D721Med (cell line): Measurements from ENCODE around the gene ME1.
"Not testable (repeated sequence)": the region's sequence is repeated elsewhere in the genome, so short reads cannot be mapped to it uniquely, and the experiment has no call there.

Experiments
- DNase-seq: peaks from one replicate; pipeline ENCODE4 v3.0.0; 2011; ENCODE audit warnings: low spot score; ENCODE audit not compliant: insufficient read length
- FAIRE-seq: peaks from 2 replicates; lab custom pipeline; 2011; peaks lifted over from hg19 to GRCh38; lab: Jason Lieb, UNC
- TF ChIP-seq, protein P1 (sequence below): IDR thresholded peaks from 2 replicates; pipeline ENCODE4 v1.5.1; 2012; ENCODE audit warnings: mild to moderate bottlenecking, control low read depth; ENCODE audit not compliant: insufficient read depth; ENCODE audit errors: missing control alignments

ME1 gene

DNA sequence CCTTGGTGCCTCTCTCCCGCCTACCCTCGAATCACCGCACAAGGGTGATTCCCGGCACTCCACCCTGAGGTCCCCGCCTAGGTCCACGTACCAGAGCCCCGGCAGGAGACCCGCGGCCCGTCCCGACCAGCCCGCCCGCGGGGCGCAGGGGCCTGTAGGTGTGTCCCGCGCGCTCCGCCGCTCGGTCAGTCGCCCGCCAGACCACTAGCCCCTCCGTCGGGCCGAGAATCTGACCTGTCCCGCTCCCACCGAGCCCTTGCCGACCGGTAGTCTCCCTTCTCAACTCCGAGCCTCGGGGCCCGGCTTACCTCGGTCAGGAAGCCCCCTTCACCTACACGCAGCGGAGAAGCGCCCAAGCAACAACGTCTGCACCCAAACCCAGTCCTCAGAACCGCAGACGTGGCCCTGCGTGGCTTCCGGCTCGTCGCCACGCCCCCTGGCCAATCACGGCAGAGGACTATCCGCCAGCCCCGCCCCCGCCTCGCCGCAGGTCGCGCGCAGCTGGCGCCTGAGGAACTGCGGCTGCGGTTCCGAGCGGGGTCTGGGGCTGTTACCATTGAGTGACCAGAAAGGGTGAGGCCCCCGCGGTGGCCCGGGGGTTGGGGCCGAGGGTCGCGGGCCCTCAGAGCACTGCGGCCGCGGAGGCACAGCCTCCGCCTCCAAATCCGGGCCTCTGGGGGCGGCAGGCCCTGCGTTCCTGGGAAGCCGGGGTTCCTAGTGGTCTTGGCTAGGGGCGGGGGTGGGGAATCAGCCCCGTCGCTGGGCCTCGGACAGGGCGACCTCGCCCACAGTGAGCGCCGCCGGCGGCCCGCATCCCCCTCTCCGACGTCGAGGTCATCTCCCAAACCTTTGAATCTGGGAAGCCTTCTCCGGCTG is 237.7 kb downstream of the ME1 start, which contains the start of the genes PGM3 and RWDD2A:
Gene PGM3 (minus strand): TSS at position 395 of the 876 bp plus-strand sequence. CDS start 2,253 bp downstream, outside the sequence.
Gene RWDD2A (plus strand): TSS at position 487 of the 876 bp plus-strand sequence. CDS start 1,095 bp downstream, outside the sequence.
- TF ChIP-seq, protein P1, sequence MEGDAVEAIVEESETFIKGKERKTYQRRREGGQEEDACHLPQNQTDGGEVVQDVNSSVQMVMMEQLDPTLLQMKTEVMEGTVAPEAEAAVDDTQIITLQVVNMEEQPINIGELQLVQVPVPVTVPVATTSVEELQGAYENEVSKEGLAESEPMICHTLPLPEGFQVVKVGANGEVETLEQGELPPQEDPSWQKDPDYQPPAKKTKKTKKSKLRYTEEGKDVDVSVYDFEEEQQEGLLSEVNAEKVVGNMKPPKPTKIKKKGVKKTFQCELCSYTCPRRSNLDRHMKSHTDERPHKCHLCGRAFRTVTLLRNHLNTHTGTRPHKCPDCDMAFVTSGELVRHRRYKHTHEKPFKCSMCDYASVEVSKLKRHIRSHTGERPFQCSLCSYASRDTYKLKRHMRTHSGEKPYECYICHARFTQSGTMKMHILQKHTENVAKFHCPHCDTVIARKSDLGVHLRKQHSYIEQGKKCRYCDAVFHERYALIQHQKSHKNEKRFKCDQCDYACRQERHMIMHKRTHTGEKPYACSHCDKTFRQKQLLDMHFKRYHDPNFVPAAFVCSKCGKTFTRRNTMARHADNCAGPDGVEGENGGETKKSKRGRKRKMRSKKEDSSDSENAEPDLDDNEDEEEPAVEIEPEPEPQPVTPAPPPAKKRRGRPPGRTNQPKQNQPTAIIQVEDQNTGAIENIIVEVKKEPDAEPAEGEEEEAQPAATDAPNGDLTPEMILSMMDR: no peak
- peak; percentile 94 for DNase-seq
- FAIRE-seq: no peak

DNA sequence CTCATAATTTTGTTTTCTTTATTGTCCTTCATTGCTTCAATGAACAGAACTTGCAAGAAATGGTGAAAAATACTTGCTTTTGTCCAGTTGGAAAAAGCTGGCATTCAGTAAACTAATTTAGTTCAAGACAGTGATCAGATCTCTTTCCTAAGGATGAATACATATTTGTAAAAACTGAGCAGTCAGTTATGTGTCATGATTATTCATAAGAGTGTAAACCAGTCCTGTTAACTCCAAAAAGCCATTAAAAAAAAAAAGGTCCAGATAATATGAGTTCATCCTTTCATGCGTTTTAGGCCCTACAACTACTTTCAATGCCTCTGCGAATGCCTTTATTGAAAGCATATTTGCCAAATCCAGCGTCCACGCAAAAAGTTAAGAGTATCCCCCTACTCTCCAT is 238.4 kb downstream of the ME1 start:
- FAIRE-seq (no peak), DNase-seq (no peak)
- TF ChIP-seq, protein P1: no peak

DNA sequence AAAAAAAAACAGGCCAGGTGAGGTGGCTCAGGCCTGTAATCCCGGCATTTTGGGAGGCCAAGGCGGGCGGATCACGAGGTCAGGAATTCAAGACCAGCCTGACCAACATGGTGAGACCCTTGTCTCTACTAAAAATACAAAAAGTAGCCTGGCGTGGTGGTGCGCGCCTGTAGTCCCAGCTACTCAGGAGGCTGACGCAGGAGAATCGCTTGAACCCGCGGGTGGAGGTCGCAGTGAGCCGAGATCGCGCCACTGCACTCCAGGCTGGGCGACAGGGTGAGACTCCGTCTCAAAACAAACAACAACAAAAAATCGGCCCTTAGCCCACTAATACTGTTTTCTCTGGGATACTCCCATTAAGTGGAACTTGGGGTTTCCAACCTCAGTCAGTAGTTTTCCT is 238.9 kb downstream of the ME1 start:
- FAIRE-seq: not testable (repeated sequence)

DNA sequence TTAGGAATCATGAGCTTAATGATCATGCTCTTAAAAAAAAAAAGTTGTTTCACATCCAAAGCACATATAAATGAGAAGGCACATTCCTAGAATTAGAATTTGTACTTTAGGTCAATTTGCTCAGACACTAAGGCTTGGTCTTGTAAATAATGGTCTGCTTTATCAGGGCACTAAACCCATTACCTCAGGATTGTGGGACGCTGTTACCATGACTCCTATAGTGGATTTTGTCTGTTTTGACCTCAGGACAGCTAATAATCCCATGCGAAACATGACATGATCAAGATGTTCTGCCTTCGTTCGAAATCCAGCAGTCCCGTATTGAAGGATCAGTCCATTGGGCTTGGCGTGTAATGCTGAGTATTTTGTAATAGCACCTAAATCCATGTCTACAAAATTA is 240.2 kb downstream of the ME1 start:
- DNase-seq: no peak
- TF ChIP-seq, protein P1: no peak
- FAIRE-seq: no peak

More for the DNA sequence above, 238.9 kb downstream of the ME1 start:
- DNase-seq: not testable (repeated sequence)

DNA sequence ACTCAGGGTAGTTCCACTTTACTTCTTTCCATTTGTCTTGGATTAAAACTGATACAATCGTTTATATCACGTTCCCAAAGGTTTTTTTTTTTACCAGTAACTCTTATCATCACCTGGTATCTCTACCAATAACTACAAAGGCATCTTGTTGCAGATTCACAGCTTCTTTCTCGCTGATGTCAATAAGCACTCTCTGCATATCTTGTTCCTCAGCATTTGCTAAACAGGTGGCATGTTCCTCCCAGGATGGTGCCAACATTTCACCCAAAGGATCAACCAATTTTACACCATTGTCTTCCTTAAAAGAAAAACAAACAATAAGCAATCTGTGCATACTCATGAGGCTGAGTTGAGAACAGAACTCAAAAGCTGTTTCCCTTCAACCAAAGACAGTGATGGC is 242.3 kb downstream of the ME1 start:
- TF ChIP-seq, protein P1: no peak
- FAIRE-seq (no peak), DNase-seq (no peak)

DNA sequence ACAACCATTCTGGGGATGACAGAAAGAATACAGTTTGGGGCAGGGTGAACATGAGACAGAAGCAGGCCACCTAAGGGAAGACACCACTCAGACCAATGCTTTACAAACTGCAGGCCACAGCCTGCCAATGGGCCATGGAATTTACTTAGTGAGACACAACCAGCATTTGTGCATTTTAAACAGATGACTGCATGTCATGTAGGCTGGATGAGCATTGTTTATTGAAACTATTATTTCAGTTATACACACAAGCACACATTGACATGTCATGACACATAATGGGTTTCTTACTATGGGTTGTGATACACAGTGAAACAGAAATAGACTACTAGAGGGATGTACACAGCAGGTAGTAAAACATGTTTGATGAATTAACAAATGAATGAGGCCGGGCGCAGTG is 245.8 kb downstream of the ME1 start:
- no peak for FAIRE-seq
- DNase-seq: no peak
- TF ChIP-seq, protein P1: no peak

DNA sequence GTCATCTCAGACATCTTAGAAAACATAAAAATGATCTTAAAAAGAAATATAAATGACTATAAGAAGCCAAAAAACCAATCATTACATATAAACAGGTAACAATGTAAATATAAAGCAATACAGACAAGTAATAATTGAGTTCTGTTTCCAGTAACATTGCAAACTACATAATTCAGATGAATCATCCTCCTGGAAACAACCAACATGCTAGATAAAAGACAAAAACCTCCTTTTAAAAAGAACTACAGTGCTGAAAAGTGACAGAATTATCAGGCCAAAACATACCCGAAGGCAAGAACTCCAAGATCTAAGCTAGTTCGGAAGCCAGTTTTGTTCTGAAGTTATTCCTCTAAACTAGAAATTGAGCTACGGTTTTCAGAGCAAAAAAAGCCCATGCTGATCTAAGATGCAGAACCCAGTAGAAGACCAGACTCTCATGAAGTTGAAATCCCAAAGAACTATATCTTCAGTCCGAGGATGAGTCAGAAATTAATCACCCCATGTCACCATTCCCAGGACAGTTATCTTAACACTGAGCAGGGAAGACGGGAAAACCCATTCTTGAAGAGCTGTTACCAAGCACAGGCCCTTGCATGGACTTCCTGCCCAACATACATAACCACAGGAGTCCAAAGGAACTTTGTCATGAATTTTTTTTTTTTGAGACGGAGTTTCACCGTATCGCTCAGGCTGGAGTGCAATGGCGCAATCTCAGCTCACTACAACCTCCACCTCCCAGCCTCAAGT is 247.6 kb downstream of the ME1 start:
- no peak for DNase-seq
- TF ChIP-seq, protein P1: no peak
- FAIRE-seq: no peak
